SK-N-SH (cell line): Measurements from ENCODE around the gene OLAH.

ENCODE experiments used
- ELF1 ChIP-seq: IDR thresholded peaks from 2 replicates; pipeline ENCODE4 v1.4.0; 2012
- EP300 ChIP-seq, 2 experiments: IDR thresholded peaks; 2 replicates each; pipeline versions ENCODE4 v1.4.0 to v1.6.1; 2012; ENCODE audit warnings: borderline replicate concordance in 1 of 2, low read depth in 1 of 2, low read length in 1 of 2
- EZH2phosphoT487 ChIP-seq: fragments of 200-600 bp; sonication (generic); IDR thresholded peaks from 2 replicates; pipeline ENCODE4 v1.6.1; 2017; ENCODE audit warnings: low read depth, mixed run types, mild to moderate bottlenecking, antibody characterized with exemption, moderate library complexity, borderline replicate concordance
- GATA2 ChIP-seq: sonication (generic); formaldehyde crosslinking; IDR thresholded peaks from 2 replicates; pipeline ENCODE4 v1.5.0; 2020; ENCODE audit warnings: mild to moderate bottlenecking, missing genetic modification reagents
- RAD21 ChIP-seq: IDR thresholded peaks from 2 replicates; pipeline ENCODE4 v1.6.1; 2012; ENCODE audit warnings: mild to moderate bottlenecking, low read length
- REST ChIP-seq: IDR thresholded peaks from 2 replicates; pipeline ENCODE4 v1.6.1; 2012; ENCODE audit warnings: mild to moderate bottlenecking, low read depth, low read length, moderate library complexity
- RFX5 ChIP-seq: IDR thresholded peaks from 2 replicates; pipeline ENCODE4 v1.6.1; 2012; ENCODE audit warnings: mild to moderate bottlenecking, improper control_type of control experiment, low read length
- SMC3 ChIP-seq: IDR thresholded peaks from 2 replicates; pipeline ENCODE4 v1.6.1; 2012; ENCODE audit warnings: low read depth, low read length, improper control_type of control experiment
- TAF1 ChIP-seq: IDR thresholded peaks from 2 replicates; pipeline ENCODE4 v1.6.1; 2012; ENCODE audit warnings: low read depth, mild to moderate bottlenecking, low read length, moderate library complexity, borderline replicate concordance
- USF2 ChIP-seq: fragments of 150-350 bp; IDR thresholded peaks from 2 replicates; pipeline ENCODE4 v1.6.1; 2017; ENCODE audit warnings: antibody characterized with exemption, low read length, low read depth, borderline replicate concordance
- YY1 ChIP-seq: IDR thresholded peaks from 2 replicates; pipeline ENCODE4 v1.4.0; 2012; ENCODE audit warnings: low read depth, mild to moderate bottlenecking
- TF ChIP-seq, protein P1 (sequence below): fragments of 200-600 bp; sonication (generic); IDR thresholded peaks from 2 replicates; pipeline ENCODE4 v1.6.1; 2017; ENCODE audit warnings: antibody characterized with exemption, mild to moderate bottlenecking, moderate library complexity

- TF ChIP-seq GATA2 (no peak), RAD21 (no peak), TAF1 (no peak), RFX5 (no peak), USF2 (no peak), EZH2phosphoT487 (no peak), ELF1 (no peak), REST (no peak), YY1 (no peak), EP300 (IDR thresholded peaks at IDR 0.05; ENCODE audit: borderline replicate concordance in 1 of 2, low read depth in 1 of 2, low read length in 1 of 2) (no peak), SMC3 (no peak)
- TF ChIP-seq, protein P1, sequence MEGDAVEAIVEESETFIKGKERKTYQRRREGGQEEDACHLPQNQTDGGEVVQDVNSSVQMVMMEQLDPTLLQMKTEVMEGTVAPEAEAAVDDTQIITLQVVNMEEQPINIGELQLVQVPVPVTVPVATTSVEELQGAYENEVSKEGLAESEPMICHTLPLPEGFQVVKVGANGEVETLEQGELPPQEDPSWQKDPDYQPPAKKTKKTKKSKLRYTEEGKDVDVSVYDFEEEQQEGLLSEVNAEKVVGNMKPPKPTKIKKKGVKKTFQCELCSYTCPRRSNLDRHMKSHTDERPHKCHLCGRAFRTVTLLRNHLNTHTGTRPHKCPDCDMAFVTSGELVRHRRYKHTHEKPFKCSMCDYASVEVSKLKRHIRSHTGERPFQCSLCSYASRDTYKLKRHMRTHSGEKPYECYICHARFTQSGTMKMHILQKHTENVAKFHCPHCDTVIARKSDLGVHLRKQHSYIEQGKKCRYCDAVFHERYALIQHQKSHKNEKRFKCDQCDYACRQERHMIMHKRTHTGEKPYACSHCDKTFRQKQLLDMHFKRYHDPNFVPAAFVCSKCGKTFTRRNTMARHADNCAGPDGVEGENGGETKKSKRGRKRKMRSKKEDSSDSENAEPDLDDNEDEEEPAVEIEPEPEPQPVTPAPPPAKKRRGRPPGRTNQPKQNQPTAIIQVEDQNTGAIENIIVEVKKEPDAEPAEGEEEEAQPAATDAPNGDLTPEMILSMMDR = no peak
These were observed 76.8 kb downstream of the OLAH start for GRCh38 chr10:15120523-15120922.
